Esophagus squamous epithelium (tissue), 4 donors: ENCODE data around the gene RBM33.

Experiments
- CTCF ChIP-seq, 6 experiments: fragments of 450-650 bp in 4 of 6; fragments of 200-600 bp in 2 of 6; sonication (generic) in 2 of 6; IDR thresholded peaks; one replicate each; pipeline ENCODE4 v1.5.1; 2016 to 2019; ENCODE audit warnings: antibody characterized with exemption in 6 of 6, mild to moderate bottlenecking in 4 of 6, moderate library complexity in 4 of 6
- POLR2A ChIP-seq, 4 donors: fragments of 450-650 bp; IDR thresholded peaks; one replicate each; pipeline ENCODE4 v1.6.1; 2017; ENCODE audit warnings: antibody characterized with exemption in 4 of 4, mild to moderate bottlenecking in 4 of 4, moderate library complexity in 3 of 4

- no peak for TF ChIP-seq POLR2A (IDR thresholded peaks at IDR 0.05)
- TF ChIP-seq CTCF (IDR thresholded peaks at IDR 0.05), result no peak
Observed at GRCh38 chr7:155597753-155598140, 46.7 kb upstream of the RBM33 start.
